NCI-H128 (cell line): ENCODE measurements around the gene C4orf36.
"Not testable (repeated sequence)": the region's sequence is repeated elsewhere in the genome, so short reads cannot be mapped to it uniquely, and the experiment has no call there.

Experiments
- DNase-seq: peaks from one replicate; lab custom pipeline; 2025; ENCODE audit not compliant: unreplicated experiment; lab: John Stamatoyannopoulos, UW

C4orf36 gene

DNA sequence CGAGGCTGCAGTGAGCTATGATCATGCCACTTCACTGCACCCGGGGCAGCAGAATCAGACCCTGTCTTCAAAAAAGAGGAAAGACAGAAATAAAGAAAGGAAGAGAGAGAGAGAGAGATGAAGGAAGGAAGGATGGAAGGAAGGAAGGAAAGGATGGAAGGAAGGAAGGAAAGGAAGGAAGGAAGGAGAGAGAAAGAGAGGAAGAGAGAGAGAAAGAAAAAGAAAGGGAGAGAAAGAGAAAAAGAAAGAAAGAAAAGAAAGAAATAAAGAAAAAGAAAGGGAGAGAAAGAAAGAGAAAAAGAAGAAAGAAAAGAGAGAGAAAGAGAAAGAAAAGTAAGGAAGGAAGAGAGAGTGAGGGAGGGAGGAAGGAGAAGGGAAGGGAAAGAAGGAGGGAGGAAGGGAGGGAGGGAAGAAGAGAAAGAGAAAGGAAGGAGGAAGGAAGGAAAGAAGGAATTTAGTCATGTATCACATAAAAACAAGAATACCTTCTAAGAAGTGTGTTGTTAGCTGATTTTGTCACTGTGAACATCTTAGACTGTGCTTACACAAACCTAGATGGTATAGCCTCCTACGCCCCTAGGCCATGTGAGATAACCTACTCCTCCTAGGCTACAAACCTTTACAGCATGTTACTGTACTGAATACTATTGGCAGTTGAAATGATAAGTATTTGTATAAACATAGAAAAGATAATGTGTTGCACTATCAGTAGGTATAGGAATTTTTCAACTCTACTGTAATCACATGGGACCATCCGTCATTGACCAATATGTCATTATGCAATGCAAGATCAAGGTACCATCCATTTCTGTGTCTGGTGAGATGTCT, 25.2 kb upstream of the C4orf36 start:
- DNase-seq: no peak

DNA sequence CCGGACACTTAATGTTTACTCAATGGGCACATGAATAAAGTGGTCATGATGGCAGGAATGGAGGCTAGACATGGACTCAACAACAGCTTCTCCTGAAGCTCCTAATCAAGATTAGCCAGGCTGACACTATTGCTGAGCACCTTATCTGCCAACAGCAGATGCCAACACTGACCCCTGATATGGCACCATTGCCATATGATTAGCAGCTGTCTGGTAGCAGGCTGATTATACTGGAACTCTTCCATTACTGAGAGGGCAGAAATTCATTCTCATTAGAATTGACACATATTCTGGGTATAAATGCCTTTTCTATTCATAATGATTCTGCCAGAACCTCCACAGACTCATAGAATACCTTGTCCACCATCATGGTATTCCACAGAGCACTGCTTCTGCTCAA, 24.2 kb upstream of the C4orf36 start:
- no peak for DNase-seq

DNA sequence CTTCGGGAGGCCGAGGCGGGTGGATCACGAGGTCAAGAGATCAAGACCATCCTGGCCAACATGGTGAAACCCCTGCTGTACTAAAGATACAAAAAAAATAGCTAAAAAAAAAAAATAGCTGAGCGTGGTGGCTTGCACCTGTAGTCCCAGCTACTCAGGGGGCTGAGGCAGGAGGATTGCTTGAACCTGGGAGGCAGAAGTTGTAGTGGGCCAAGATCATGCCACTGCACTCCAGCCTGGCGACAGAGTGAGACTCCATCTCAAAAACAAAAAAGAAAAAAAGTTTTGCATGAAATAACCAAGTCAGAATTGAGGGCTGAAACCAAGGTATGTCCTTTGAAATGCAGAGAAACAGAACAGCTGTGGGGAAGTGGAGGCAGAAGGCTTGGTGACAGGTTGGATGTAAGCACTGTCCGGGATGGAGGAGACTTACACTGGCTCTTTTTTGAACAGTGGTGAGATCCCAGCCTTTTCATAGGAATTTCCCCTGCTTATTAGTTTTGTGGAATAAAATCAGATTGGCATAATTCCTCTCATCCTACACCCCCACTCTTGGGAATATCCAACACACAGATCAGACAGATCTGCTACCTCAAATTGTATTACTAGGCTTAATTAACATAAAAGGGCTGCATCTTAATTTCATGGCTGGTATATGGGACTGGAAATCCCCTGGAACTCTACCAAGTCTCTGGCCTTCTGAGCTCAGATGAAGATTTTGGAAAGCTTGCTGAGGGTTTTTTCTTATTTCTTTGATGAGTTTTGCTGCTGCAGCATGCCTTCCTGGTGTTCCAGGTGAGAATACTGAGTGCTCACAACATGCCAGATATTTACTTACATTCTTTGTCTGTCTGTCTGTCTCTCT, 18.8 kb upstream of the C4orf36 start:
- no peak for DNase-seq

DNA sequence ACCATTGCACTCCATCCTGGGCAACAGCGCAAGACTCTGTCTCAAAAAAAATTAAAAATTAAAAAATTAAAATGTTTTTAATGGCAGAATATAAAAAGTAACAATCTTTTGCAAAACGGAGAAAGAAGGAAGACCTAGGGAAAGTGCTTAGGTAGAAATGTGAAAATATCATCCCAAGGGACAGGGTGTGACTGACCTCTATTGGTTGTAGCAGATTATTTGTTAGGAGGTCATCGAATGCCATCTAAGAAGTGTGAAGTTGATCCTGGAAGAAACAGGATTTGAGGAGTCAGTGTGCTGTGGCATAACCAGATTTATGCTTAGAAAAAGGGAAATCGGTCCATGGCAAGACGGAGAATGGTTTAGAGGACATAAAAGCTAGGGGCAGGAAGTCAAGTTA, 18.1 kb upstream of the C4orf36 start:
- DNase-seq: no peak

DNA sequence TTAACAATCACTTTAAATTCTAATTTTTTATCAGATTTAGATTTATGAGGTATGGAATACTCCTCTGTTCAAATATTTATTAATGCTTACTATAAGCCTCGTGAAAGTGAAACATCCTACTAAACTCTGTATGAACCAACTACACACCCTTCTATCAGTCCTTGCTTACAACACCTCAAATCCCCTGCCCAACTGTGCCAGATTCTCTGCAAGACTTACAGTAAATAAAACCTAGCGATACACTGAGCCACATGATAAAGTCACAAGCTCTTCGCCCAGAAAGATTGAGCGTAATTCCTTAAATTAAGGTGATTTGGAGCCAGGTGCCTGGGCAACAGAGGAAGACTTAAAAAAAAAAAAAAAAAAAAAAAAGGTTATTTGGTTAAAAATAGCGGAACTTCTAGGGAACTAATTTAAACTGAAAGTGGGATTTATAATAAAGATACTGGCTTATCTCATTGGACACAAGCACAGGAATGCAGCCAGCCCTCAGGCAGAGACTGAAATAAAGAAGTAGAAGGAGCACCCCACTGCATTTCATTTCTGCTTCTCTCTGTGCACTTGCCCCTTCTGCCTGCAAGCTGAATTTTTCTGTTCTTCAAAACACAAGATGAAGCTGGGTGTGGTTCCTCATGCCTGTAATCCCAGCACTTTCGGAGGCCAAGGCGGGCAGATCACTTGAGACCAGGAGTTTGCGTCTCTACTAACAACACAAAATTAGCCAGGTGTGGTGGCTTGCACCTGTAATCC, 17.5 kb upstream of the C4orf36 start:
- no peak for DNase-seq

DNA sequence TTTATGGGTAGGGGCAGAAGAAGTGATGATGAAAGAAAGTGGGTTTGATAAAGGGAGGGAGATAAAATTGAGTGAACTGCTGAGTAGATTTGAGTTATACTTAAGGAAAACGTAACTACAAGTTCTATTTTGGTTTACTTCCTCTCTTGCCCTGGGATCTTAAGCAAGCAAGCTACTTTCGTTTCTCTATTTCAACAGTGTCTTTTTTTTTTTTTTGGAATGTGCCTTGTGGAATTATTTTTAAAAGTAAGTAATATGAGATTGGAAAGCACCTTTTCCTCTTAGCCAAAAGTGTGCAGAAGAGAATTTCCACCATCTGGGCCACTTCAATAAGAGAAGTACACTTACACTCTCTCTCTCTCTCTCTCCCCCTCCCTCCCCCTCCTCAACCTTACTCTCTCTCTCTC, 16.0 kb upstream of the C4orf36 start:
- DNase-seq: no peak

DNA sequence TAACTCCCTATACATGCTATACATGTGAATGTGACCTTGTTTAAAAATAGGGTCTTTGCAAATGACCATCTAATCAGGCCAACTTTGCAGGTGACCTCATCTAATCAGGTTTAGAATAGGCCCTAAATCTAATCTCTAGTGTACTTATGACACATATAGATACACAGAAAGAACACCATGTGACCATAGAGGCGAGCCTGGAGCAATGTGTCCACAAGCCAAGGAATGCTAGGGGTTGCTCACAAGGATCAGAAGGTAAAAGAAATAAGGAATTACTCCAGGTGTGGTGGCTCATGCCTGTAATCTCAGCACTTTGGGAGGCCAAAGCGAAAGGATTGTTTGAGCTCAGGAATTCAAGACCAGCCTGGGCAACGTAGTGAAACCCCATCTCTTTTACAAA, 9.6 kb upstream of the C4orf36 start:
- no peak for DNase-seq

DNA sequence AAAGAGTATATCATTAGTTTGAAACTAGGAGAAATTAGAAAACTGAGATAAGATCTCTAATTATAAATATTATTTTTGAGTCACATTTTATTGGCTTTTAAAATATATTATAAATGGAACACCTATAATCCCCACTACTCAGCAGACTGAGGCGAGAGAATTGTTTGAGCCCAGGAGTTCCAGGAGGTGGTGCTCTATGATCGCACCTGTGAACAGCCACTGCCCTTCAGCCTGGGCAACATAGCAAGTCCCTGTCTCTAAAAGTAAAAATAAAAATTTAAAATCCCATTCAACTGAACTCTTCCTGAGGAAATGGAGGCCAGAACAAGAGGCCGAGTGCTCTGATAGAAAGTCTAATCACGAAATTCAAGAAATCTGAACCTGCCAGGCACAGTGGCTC, 6.3 kb upstream of the C4orf36 start:
- no peak for DNase-seq

DNA sequence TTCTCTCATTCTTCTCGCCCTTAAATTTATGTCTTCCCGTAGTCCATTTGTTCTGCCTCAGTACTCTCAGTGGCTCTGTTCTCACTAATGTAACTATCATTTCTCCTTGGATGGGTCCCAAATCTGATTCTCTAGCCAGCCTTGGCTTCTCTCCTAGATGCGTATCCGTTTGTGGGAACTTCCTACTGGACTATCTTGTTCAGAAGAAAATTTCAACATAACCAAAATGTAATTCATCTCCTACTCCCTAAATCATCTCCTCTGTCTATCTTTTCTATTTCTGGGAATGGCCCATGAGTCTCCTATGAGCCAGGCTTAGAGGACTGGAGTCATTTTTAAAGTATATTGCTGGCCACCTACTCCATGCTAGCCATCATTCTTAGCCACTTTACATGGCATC, 4.4 kb upstream of the C4orf36 start:
- DNase-seq: no peak

DNA sequence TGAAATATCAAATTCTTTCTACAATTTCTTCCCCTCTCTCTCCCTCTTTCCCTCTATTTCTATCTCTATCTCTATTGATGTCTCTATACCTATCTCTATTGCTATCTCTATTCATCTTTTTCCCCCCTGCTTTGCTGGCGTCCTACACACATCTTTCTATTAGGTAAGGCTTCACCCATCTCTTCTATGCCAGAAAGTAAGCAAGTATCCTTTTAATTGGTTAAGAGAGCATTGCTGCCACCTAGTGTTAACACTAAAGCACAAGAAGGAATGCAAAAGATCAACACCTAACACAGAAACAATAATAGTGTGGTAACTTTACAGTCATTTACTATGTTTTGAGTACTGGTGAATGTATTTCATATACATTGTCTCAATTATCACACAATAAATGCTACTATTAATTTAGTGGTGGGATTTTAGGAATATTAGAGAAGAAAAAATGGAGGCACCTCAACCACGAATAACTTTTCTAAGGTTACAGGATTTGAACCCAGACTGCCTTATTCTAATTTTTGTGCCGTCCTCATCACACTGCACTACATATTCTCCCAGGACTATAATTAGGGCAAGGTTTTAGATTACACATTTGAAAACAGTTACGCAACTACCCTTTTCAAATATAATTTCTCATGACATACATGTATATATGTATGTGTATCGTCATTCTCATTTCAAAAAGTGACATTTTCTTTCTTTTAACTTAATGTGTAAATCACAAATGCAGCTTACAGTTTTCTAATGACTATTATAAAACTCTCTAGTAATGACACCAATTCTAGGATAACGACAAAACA, 3.7 kb upstream of the C4orf36 start:
- DNase-seq: peak; percentile 41

DNA sequence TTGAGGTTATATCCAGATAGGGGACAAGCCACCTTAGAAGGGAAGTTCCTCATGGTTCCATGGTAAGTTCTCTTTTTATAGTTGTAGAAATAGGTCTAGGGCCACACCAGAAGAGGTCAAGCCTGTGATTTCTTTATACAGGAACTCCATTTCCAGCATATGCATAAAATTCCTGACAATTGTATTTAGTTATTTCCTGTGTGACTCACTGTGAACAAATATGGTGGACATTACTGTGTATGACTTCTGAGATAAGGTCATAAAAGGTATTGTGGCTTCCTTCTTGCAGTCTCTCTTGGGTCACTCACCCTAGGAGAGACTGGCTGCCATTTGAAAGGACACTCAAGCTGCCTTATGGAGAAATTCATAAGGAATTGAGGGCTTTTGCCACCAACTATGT, 2.2 kb upstream of the C4orf36 start:
- no peak for DNase-seq

DNA sequence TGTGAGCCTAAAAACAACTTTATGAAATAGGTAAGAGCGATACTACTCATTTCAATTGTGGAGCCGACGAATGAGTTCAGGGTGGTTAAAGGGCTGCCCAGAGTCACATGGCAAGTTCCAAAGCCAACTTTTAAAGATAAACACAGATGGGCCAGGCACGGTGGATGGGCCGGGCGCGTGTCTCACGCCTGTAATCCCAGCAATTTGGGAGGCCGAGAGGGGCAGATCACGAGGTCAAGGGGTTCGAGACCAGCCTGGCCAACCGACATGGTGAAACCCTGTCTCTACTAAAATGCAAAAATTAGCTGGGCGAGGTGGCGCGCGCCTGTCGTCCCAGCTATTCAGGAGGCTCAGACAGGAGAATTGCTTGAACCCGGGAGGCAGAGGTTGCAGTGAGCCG, 914 bp upstream of the C4orf36 start:
- DNase-seq: no peak

DNA sequence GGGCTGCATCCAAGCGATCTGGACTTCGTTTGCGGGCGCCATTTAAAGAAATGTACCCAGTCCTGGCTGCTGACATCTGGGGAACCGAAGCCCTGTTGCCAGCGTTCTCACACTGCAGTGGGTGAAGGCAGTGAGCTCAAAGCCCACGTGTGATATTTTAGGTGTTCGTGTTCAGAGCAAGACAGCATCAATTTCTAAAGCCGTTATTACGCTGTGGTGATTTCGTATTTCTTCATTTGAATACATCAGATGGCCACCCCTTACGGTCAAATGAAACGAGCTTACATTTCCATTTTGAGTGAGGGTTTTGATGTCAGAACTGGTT, 376 bp upstream of the C4orf36 start:
- no peak for DNase-seq

DNA sequence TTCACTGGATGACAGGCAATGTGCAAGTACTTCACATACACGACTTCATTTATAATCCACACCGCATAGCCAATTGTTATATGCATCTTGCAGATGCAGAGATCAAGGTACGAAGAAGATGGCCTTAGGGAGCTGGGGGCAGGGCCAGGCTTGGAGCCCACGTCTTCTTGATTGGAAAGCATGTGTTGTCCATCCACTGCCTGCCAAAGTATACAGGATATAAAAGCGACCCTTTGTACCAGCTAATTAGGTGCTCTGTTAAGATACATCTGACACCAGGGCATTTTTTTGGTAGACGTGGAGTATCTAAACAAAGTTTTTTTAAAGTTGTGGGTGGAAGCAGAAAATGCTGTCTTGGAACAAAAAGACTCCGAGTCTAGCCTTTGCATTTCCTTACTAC, 1.4 kb downstream of the C4orf36 start:
- DNase-seq: no peak

DNA sequence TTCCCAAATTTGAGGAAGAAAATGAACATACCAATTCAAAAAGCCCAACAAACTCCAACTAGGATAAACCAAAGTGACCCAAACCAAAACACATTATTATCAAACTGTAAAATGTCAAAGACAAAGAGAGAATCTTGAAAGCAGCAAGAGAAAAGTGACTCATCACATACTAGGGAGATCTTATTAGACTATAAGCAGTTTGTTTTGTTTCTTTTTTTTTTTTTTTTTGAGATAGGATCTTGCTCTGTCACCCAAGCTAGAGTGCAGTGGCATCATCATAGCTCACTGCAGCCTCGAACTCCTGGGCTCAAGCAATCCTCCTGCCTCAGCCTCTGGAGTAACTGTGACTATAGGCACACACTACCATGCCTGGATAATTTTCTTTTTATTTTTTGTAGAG, 12.6 kb downstream of the C4orf36 start:
- no peak for DNase-seq

DNA sequence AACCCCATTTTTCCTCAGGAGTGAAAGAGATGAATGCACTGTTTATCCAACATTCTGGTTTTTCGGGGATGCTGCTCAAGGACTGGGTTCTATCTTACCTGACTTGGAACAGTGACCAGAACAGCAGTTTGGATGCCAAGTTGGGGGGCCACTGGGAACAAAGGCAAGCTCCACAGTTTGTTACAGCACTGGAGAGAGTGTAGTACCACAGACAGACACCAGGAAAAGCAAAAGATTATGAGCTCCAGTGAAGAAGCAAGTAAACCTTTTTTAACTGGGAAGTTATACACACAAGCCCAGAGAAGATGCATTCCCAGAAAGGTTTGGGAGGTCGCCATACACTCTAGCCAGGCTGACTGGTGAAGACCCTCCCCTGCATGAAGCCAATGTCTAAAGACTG, 13.6 kb downstream of the C4orf36 start:
- no peak for DNase-seq

DNA sequence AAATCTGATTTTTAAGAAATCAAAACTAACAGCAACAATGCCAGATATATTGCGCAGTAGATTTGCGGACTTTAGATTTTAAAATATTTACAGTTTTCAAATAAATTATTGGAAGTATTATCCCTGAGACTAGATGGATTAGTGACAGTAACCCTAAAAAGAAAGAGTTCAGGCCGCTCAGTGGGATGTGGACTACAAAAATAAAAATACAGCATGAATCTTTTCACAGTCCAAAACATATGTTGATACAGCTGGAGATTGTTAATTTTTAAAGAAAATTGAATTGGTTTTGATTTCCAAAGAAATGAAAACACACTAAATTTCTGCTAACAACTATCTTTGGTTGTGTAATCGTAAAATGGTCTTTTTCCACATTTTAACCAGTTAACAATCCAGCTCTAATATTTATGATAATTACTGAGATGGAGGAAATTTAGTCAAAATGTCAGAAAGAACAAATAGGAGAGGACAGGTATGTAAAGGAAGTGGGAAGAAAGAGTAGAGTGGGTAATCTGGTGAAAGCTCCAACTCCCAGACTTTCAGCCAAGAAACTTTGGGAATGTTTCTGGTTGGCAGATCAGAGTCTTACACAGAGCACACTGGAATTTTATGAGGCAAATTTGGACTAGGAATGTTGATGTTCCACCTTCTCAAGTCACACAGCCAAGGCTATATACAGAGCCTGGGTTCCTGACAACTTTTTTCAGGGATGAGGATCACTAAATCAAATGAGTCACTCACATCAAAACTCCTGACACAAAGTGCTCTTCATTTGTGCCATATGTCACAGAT, 15.1 kb downstream of the C4orf36 start:
- no peak for DNase-seq

DNA sequence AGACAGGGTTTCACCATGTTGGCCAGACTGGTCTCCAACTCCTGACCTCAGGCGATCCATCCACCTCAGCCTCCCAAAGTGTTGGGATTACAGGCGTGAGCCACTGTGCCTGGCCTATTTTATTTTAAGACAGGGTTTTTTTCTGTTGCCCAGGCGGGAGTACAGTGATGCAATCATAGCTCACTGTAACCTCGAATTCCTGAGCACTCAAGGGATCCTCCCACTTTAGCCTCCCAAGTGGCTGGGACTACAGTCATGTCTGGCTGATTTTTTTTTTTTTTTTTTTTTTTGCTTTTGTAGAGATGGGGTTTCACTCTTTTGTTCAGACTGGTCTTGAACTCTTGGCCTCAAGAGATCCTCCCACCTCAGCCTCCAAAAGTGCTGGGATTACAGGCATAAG, 16.8 kb downstream of the C4orf36 start:
- not testable (repeated sequence) for DNase-seq

DNA sequence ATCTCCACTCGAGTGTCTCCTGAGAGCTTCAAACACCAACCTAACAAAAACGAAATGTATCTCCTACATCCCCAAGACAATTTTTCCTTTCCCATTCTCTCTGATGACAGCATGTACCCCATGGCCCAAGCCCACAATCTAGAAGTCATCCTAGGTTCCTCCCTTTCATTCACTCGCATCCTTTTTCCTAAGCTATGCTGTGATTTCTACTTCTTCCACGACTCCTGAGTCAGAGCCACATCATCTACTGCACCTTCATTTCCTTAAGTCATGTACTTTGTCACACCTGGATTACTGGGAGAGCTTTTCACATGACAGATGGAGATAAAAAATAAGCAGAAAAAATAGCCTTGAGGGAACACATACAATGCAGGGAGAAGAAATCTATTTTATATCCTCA, 20.1 kb downstream of the C4orf36 start:
- DNase-seq: no peak

DNA sequence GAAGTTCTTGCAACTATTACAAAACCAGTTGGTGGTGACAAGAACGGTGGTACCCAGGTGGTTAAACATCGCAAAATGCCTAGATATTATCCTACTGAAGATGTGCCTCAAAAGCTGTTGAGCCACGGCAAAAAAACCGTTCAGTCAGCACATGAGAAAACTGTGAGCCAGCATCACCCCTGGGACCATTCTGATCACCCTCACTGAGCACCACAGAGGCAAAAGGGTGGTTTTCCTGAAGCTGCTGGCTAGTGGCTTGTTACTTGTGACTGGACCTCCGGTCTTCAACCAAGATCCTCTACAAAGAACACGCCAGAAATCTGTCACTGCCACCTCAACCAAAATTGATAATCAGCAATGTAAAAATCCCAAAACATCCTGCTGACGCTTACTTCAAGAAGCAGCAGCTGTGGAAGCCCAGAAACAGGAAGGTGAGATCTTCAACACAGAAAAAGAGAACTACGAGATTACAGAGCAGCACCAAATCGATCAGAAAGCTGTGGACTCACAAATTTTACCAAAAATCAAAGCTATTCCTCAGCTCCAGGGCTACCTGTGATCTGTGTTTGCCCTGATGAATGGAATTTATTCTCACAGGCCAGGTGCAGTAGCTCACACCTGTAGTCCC, 21.7 kb downstream of the C4orf36 start:
- DNase-seq: no peak
